HCT116 (cell line): Measurements from ENCODE around the gene NACC1. TPM values are rescaled to one million over a fixed set of nuclear protein-coding genes. Genes with fewer than 3 reads are reported as not detected.

Experiments used
- ATAC-seq: fragments of 200-7000 bp; cut with Tn5 transposase; 2 replicates; pipeline ENCODE4 v1.9.1; 2020; ENCODE audit warnings: mild to moderate bottlenecking, moderate library complexity
- BruUV-seq: library from RNA; stranded (reverse); fragments of 400-500 nt; replicated peaks from 2 replicates; lab custom pipeline; 2021; lab: Mats Ljungman, UMichigan
- CTCF ChIA-PET: fragments of 300-600 bp; sonication (Branson Sonifier 250); formaldehyde crosslinking; loops from one replicate; lab custom pipeline; 2021; ENCODE audit warnings: antibody characterized with exemption; lab: Charles Lee
- POLR2A ChIA-PET: fragments of 300-600, 350-600 bp; sonication (Branson Sonifier 250); formaldehyde crosslinking; loops from one replicate; lab custom pipeline; 2021; ENCODE audit warnings: antibody characterized with exemption; lab: Charles Lee
- RAD21 ChIA-PET, 2 experiments: fragments of 300-600 bp; sonication (Branson Sonifier 250); formaldehyde crosslinking; loops; one replicate each; lab custom pipeline; 2023; ENCODE audit warnings: low total read pairs in 2 of 2; ENCODE audit not compliant: uncharacterized antibody in 2 of 2, unreplicated experiment in 2 of 2, low non-redundant PET in 1 of 2; lab: Charles Lee
- DNase-seq: peaks from one replicate; pipeline ENCODE4 v3.0.0-alpha.2; 2010; ENCODE audit warnings: low read depth, low spot score
- H2AFZ ChIP-seq: fragments of 200-600 bp; shearing (Covaris generic), sonication (generic); 2 replicates; pipeline ENCODE4 v1.6.1; 2017; ENCODE audit warnings: low read depth, mixed run types, mixed read lengths, antibody characterized with exemption, low read length; ENCODE audit not compliant: poor library complexity, severe bottlenecking
- H3K27ac ChIP-seq: 2 replicates; pipeline ENCODE4 v1.5.1; 2012; ENCODE audit warnings: low read depth, low read length
- H3K27me3 ChIP-seq: fragments of 200-600 bp; sonication (generic); 2 replicates; pipeline ENCODE4 v1.6.1; 2016; ENCODE audit warnings: mixed run types, low read length, mixed read lengths; ENCODE audit not compliant: insufficient read depth
- H3K36me3 ChIP-seq, 2 experiments: fragments of 200-500 bp in 1 of 2; fragments of 200-600 bp in 1 of 2; sonication (Bioruptor generic) in 1 of 2; sonication (generic) in 1 of 2; 2 replicates each; pipeline versions ENCODE4 v1.5.1 to v1.6.1; 2014 to 2016; ENCODE audit warnings: low read length in 2 of 2, inconsistent platforms in 1 of 2, mixed read lengths in 1 of 2, mixed run types in 1 of 2; ENCODE audit not compliant: insufficient read depth in 2 of 2, control insufficient read depth in 1 of 2
- H3K4me1 ChIP-seq, 2 experiments: fragments of 200-600 bp in 1 of 2; sonication (generic) in 1 of 2; 2 replicates each; pipeline versions ENCODE4 v1.5.1 to v1.6.1; 2012 to 2017; ENCODE audit warnings: low read length in 2 of 2, inconsistent platforms in 1 of 2, mild to moderate bottlenecking in 1 of 2, mixed read lengths in 1 of 2, mixed run types in 1 of 2, moderate library complexity in 1 of 2; ENCODE audit not compliant: insufficient read depth in 2 of 2, control insufficient read depth in 1 of 2
- H3K4me2 ChIP-seq: fragments of 200-600 bp; sonication (generic); 2 replicates; pipeline ENCODE4 v1.6.1; 2017; ENCODE audit warnings: mixed run types, low read length, mixed read lengths
- H3K4me3 ChIP-seq, 2 experiments: fragments of 200-600 bp in 1 of 2; sonication (generic) in 1 of 2; replicated peaks in 1 of 2; 2 replicates each; pipeline ENCODE4 v1.5.1; 2011 to 2016; ENCODE audit warnings: low read length in 2 of 2, control low read depth in 1 of 2, low read depth in 1 of 2, mild to moderate bottlenecking in 1 of 2, mixed read lengths in 1 of 2, mixed run types in 1 of 2
- H3K79me2 ChIP-seq: fragments of 200-600 bp; sonication (generic); 2 replicates; pipeline ENCODE4 v1.6.1; 2017; ENCODE audit warnings: mild to moderate bottlenecking, mixed run types, low read length, moderate library complexity, mixed read lengths; ENCODE audit not compliant: insufficient read depth
- H3K9ac ChIP-seq: fragments of 200-600 bp; sonication (generic); 2 replicates; pipeline ENCODE4 v1.6.1; 2016; ENCODE audit warnings: low read length, mixed read lengths
- H3K9me2 ChIP-seq: fragments of 200-600 bp; sonication (generic), shearing (Covaris generic); 2 replicates; pipeline ENCODE4 v1.6.1; 2017; ENCODE audit warnings: mixed run types, mild to moderate bottlenecking, moderate library complexity; ENCODE audit not compliant: insufficient read depth
- H3K9me3 ChIP-seq, 2 experiments: fragments of 200-500 bp in 1 of 2; fragments of 200-600 bp in 1 of 2; sonication (Bioruptor generic) in 1 of 2; sonication (generic) in 1 of 2; 2 replicates each; pipeline ENCODE4 v1.6.1; 2014 to 2017; ENCODE audit warnings: low read length in 2 of 2, mixed read lengths in 2 of 2, inconsistent platforms in 1 of 2, low read depth in 1 of 2, mild to moderate bottlenecking in 1 of 2, mixed run types in 1 of 2, moderate library complexity in 1 of 2; ENCODE audit not compliant: control insufficient read depth in 1 of 2, insufficient read depth in 1 of 2
- H4K20me1 ChIP-seq: fragments of 200-600 bp; sonication (generic), shearing (Covaris generic); 2 replicates; pipeline ENCODE4 v1.6.1; 2017; ENCODE audit warnings: mixed run types, mild to moderate bottlenecking, moderate library complexity; ENCODE audit not compliant: insufficient read depth
- JUND ChIP-seq: IDR thresholded peaks from 2 replicates; pipeline ENCODE4 v1.6.1; 2012
- POLR2AphosphoS5 ChIP-seq: IDR thresholded peaks from 2 replicates; pipeline ENCODE4 v1.6.1; 2011; ENCODE audit warnings: mild to moderate bottlenecking, low read depth, low read length, moderate library complexity
- intact Hi-C: fragments of 100-400 bp; cut with micrococcal nuclease; formaldehyde crosslinking; loops from 2 replicates; pipeline ENCODE4 v1.10.0; 2022
- total RNA-seq: library from RNA; stranded (reverse); gene quantifications from one replicate; pipeline ENCODE4 v1.2.1, GENCODE V29; 2021; ENCODE audit not compliant: unreplicated experiment

Gene NACC1
- total RNA-seq, 1 experiment from 2014 or later = 181 TPM

DNA sequence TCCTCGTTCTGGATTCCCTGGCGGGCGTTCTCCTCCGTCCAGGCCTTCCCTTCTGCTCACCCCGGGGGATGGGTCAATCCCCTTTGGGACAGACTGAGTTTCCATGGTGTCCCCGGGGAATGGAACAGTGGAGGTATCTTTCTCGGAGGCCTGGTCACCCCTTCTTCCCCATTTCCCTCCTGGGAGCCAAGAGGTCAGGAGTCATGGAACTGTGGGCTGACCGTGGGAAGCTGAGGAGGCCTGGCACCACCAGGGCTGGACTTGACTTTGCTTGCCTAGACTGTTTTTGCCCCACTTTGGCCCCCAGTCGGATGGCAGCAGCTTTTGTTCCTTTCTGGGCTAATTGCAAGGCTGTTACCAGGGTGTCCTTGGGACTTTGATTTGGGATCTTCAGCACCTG, 2.0 kb downstream of the NACC1 start:
- H2AFZ ChIP-seq = no peak overlapping the region
- DNase-seq = no peak
- no peaks in the 10 kb centered on the region for H3K27me3 ChIP-seq
- CTCF ChIA-PET = interaction anchor here (2.0 kb wide), 1 partner anchor 155 kb away, joined by 5 read pairs; no protein-coding TSS in a partner anchor
- no peak overlapping the region for H3K4me3 ChIP-seq
- peaks cover 19 to 40% of the 10 kb centered on the region in 2 experiments; a peak in 3 of 4 replicates for H3K4me1 ChIP-seq
- H3K79me2 ChIP-seq = peaks cover 89% of the 10 kb centered on the region
- no peaks in the 10 kb centered on the region for H3K9me3 ChIP-seq
- peaks cover 9 to 27% of the 10 kb centered on the region in 2 experiments; a peak in 3 of 4 replicates for H3K36me3 ChIP-seq
- H3K4me2 ChIP-seq = peak overlapping the region; percentile 89; the same call in 1 of the 2 replicates
- no peaks in the 10 kb centered on the region for H3K9me2 ChIP-seq
- H3K27ac ChIP-seq = peak overlapping the region; percentile 15; the same call in 1 of the 2 replicates
- RAD21 ChIA-PET = no interaction called here
- no peak overlapping the region for H3K9ac ChIP-seq
- intact Hi-C loops = no loop called here
- POLR2A ChIA-PET = no interaction called here
- TF ChIP-seq JUND = no peak
- no peak for ATAC-seq
- H4K20me1 ChIP-seq = peaks cover 24% of the 10 kb centered on the region; the same call in 1 of the 2 replicates
- no TSS peak for BruUV-seq

DNA sequence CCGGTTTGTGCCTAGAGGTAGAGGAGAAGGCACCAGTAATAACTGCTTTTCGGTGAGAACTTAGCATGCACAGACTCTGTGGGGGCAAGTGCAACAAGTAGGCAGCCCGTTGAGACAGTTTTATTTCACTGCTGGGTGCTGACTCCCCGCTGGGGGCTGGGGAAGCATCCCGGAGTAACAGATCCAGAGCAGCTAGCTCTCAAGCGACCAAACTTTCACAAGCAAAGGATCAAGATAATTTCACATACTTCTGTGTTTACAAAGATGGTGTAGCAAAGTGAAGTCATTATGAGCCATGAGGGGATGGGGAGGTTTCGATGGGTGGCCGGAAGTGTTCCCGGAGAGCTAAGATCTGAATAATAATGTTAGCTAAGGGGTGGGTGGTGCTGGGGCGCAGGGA, 2.8 kb downstream of the NACC1 start:
- Histone ChIP-seq H3K4me3 (no peak overlapping the region), H3K27ac (no peak overlapping the region; the same call in 1 of the 2 replicates), H3K4me1 (peaks cover 12 to 32% of the 10 kb centered on the region in 2 experiments; a peak in 3 of 4 replicates), H3K79me2 (peaks cover 89% of the 10 kb centered on the region), H3K9me2 (no peaks in the 10 kb centered on the region), H4K20me1 (peaks cover 24% of the 10 kb centered on the region; the same call in 1 of the 2 replicates), H3K27me3 (no peaks in the 10 kb centered on the region), H2AFZ (no peak overlapping the region), H3K36me3 (peaks cover 9 to 24% of the 10 kb centered on the region in 2 experiments; a peak in 3 of 4 replicates), H3K9ac (no peak overlapping the region), H3K4me2 (no peak overlapping the region), H3K9me3 (no peaks in the 10 kb centered on the region)
- no peak for TF ChIP-seq POLR2AphosphoS5
- POLR2A ChIA-PET = no interaction called here
- DNase-seq = no peak
- intact Hi-C loops = no loop called here
- BruUV-seq = no TSS peak
- no peak for ATAC-seq
- RAD21 ChIA-PET = no interaction called here
- CTCF ChIA-PET = interaction anchor here (0.7 to 2.0 kb wide), 2 partner anchors 87 to 155 kb away, joined by 3 to 5 read pairs; no protein-coding TSS in a partner anchor
